ENCODE results near the gene PTPN9.

- TF ChIP-seq, protein P1, sequence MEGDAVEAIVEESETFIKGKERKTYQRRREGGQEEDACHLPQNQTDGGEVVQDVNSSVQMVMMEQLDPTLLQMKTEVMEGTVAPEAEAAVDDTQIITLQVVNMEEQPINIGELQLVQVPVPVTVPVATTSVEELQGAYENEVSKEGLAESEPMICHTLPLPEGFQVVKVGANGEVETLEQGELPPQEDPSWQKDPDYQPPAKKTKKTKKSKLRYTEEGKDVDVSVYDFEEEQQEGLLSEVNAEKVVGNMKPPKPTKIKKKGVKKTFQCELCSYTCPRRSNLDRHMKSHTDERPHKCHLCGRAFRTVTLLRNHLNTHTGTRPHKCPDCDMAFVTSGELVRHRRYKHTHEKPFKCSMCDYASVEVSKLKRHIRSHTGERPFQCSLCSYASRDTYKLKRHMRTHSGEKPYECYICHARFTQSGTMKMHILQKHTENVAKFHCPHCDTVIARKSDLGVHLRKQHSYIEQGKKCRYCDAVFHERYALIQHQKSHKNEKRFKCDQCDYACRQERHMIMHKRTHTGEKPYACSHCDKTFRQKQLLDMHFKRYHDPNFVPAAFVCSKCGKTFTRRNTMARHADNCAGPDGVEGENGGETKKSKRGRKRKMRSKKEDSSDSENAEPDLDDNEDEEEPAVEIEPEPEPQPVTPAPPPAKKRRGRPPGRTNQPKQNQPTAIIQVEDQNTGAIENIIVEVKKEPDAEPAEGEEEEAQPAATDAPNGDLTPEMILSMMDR (IDR thresholded peaks at IDR 0.05 in 2 of 3, conservative IDR thresholded peaks at IDR 0.05 in 1 of 3; ENCODE audit: control insufficient read depth in 2 of 3, extremely low read depth in 1 of 3, insufficient read depth in 1 of 3, low read depth in 3 of 3, low read length in 3 of 3) = no peak
- TF ChIP-seq GABPA (IDR thresholded peaks at IDR 0.05; ENCODE audit: low read depth) (no peak), NFYA (IDR thresholded peaks at IDR 0.05; ENCODE audit: borderline replicate concordance, low read depth, low read length) (no peak), HDAC2 (IDR thresholded peaks at IDR 0.05) (no peak), RAD21 (IDR thresholded peaks at IDR 0.05; ENCODE audit: insufficient read depth, low read depth, low read length) (no peak), NFIC (IDR thresholded peaks at IDR 0.05; ENCODE audit: low read depth, low read length) (no peak), RELB (IDR thresholded peaks at IDR 0.05; ENCODE audit: low read depth) (no peak)
Observed at GRCh38 chr15:75456710-75457109, 122.4 kb downstream of the PTPN9 start.
